IPS-20b (cell line): Measurements from ENCODE around the gene PITPNC1.

Source experiments
- H3K27ac ChIP-seq: one replicate; pipeline ENCODE4 v1.5.1; 2013; ENCODE audit warnings: low read length
- H3K27me3 ChIP-seq: 2 replicates; pipeline ENCODE4 v1.6.1; 2013; ENCODE audit warnings: mild to moderate bottlenecking, low read length, inconsistent platforms; ENCODE audit not compliant: insufficient read depth
- H3K36me3 ChIP-seq: 2 replicates; pipeline ENCODE4 v1.6.1; 2013; ENCODE audit warnings: low read depth, mild to moderate bottlenecking, inconsistent platforms, low read length, moderate library complexity; ENCODE audit not compliant: insufficient read depth
- H3K4me1 ChIP-seq: 2 replicates; pipeline ENCODE4 v1.6.1; 2013; ENCODE audit warnings: mild to moderate bottlenecking, control low read depth, inconsistent platforms, low read length, moderate library complexity; ENCODE audit not compliant: insufficient read depth
- H3K4me3 ChIP-seq: 2 replicates; pipeline ENCODE4 v1.5.1; 2013; ENCODE audit warnings: mild to moderate bottlenecking, low read length, inconsistent platforms
- H3K9ac ChIP-seq: 2 replicates; pipeline ENCODE4 v1.6.1; 2013; ENCODE audit warnings: low read depth, mild to moderate bottlenecking, inconsistent platforms, low read length, moderate library complexity
- H3K9me3 ChIP-seq: 2 replicates; pipeline ENCODE4 v1.6.1; 2013; ENCODE audit warnings: mild to moderate bottlenecking, low read depth, low read length, inconsistent platforms; ENCODE audit not compliant: insufficient read depth

The PITPNC1 gene

DNA sequence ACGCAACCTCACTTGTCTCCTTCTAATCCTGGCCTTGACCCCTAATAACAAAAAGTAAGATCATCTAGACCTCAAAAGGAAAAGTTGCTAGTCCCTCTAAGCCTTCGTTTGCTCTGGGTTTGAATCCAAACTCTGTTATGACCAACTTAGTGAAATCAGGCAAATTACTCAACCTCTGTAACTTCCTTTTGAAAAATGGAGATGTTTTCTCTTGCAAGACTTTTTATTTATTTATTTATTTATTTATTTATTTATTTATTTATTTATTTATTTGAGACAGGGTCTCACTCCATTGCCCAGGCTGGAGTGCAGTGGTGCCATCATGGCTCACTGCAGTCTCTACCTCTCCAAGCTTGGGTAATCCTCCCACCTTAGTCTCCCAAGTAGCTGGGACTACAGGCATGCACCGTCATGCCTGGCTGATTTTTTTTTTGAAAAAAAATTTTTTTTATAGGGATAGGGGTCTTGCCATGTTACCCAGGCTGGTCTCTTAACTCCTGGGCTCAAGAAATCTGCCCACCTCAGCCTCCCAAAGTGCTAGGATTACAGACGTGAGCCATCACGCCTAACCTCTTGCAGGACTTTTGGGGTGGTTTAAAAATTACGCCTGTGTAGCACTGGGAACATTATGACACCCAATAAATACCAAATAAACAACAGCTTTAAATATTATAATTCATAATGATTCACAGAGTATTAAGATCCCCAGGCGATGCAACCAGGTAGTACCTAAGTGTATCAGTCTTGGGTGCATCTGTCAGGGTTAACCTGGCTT lies 63.4 kb downstream of the PITPNC1 start:
- H3K9me3 ChIP-seq, result no peaks in the 10 kb centered on the region
- H3K27ac ChIP-seq, result no peak overlapping the region
- H3K36me3 ChIP-seq, result no peaks in the 10 kb centered on the region
- peaks cover 31% of the 10 kb centered on the region; the same call in 1 of the 2 replicates for H3K4me1 ChIP-seq
- H3K9ac ChIP-seq, result no peak overlapping the region
- no peak overlapping the region for H3K4me3 ChIP-seq
- no peaks in the 10 kb centered on the region for H3K27me3 ChIP-seq

DNA sequence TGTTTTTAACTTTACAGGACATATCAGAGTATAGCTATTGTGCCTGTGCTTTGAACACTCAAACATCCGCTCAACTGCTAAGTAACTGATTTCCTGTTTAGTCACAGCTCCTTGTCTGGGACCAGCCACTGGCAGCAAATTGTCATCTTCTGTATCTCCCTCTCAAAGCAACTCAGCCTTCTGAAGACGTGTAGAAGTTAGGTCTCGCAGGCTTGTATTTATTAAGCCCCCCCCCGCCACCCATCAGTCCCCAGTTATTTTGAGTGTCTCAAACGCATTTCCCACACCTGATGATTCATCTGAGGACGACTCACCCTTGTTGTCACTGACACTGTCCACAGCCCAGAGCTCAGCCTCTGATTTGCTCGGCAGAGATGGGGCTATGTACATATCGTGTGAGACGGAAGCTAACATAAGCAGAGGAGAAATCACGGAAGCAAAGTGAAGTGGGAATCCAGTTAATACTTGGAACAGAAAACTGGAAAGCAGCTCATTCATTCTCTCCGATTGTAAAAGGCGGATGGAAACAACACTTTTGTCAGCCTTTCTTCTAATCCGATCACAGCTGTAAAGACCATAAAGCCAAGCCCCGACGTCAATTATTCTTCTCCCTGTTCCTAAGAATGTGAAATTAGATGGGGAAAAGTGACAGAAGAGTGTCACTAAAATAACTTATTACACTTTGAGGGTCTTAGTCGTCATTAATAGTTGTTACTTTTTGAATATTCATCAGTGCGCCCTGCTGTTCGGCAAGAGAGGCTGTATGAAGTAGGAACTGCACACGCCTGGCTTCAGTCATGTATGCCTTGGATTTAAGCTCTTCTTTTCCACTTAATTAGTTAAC lies 64.2 kb downstream of the PITPNC1 start:
- Histone ChIP-seq H3K27me3 (no peaks in the 10 kb centered on the region), H3K9ac (no peak overlapping the region), H3K4me1 (peaks cover 33% of the 10 kb centered on the region; the same call in 1 of the 2 replicates), H3K36me3 (no peaks in the 10 kb centered on the region), H3K9me3 (no peaks in the 10 kb centered on the region), H3K4me3 (no peak overlapping the region), H3K27ac (no peak overlapping the region)

- H3K27me3 ChIP-seq, result no peaks in the 10 kb centered on the region
- no peaks in the 10 kb centered on the region for H3K36me3 ChIP-seq
- no peak overlapping the region for H3K4me3 ChIP-seq
- H3K9ac ChIP-seq, result no peak overlapping the region
- H3K27ac ChIP-seq, result no peak overlapping the region
- H3K4me1 ChIP-seq, result peaks cover 33% of the 10 kb centered on the region; the same call in 1 of the 2 replicates
- no peaks in the 10 kb centered on the region for H3K9me3 ChIP-seq
Measured at GRCh38 chr17:67441896-67442219, 64.8 kb downstream of the PITPNC1 start.

DNA sequence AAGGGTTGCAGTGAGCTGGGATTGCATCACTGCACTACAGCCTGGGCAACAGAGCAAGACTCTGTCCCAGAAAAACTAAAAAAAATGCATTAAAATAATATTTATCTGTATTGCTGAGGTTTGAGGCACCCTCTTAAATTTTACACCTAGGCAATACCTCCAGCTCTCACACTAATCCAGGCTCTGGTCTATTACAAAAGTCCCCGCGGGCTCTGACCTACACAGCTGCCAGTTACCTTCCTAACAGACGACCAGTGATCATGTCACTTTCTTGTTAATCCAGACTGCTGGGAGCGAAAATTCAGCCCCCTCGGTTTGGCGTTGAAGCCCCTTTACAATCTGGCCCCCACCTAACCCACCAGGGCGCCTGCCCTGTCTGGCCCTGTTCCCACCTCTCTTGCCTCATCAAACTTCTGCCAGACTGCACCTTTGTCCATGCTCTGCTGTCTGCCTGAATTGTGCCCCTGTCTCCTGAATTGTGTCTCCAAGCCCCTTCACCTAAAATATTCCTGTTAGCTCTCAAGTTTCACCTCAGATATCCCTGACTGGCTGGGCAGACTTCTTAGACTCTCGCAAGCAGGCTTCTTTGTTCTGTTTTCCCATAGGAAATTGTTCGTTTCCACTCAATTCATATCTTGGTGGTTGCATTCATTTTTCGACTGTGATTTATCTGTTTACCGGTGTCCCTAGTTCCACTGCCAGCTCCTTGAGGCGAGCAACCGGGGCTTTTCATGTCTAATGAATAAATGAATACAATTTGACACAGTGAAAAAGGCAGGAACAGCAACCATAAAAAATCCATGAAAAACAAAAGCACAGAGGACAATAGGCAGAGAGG lies 65.9 kb downstream of the PITPNC1 start:
- H3K9me3 ChIP-seq, result no peaks in the 10 kb centered on the region
- no peak overlapping the region for H3K27ac ChIP-seq
- no peaks in the 10 kb centered on the region for H3K27me3 ChIP-seq
- H3K9ac ChIP-seq, result peak overlapping the region; percentile 45
- H3K4me3 ChIP-seq, result no peak overlapping the region
- H3K36me3 ChIP-seq, result no peaks in the 10 kb centered on the region
- peaks cover 33% of the 10 kb centered on the region; the same call in 1 of the 2 replicates for H3K4me1 ChIP-seq

DNA sequence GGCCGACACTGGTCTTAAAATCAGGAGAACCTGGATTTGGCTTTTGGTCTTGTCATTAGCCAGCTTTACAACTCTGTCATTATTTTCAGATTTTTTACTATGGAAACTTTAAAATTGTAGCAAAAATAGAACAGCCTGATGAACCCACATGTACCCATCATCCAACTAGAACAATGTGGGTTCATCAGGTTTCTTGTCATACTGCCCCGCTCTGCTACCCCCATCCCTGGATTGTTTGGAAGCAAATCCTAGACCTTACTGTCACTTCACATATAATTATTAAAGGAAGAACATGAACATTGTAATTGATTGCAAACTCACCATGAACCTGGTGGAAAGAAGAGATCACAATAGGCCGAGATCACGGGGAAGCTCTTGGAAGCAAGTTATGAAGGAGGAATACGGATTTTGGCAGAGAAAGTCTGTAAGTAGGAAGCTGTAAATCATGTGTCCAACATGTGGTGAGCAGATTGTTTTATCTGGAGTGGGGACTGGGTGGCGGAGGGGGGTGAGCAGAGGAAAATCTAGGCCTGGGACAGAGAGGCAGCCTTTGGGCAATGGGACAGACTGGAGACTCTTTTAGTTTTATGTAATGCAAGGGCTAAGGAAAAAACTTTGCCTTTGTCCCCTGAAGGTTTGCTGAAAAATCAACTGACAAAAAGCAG lies 67.0 kb downstream of the PITPNC1 start:
- Histone ChIP-seq H3K36me3 (no peaks in the 10 kb centered on the region), H3K27ac (no peak overlapping the region), H3K9me3 (no peaks in the 10 kb centered on the region), H3K9ac (no peak overlapping the region), H3K4me3 (no peak overlapping the region), H3K27me3 (no peaks in the 10 kb centered on the region), H3K4me1 (peaks cover 29% of the 10 kb centered on the region; the same call in 1 of the 2 replicates)

DNA sequence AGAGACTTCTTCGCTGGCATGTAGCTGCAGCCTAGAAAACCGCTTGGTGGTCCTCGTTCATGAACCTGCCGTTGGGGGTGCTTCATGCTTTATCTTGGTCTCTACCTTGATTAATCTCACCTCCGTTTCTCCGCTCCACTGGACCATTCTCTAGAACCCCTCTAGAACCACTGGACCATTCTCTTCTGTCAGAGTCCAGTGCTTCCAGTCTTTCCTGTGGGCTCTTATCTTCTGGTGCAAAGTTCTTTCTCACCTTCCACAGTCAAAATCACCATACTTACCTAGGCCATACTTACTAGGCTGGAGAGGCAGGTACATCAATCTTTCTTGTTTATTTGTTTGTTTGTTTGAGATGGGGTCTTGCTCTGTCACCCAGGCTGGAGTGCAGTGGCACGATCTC lies 71.4 kb downstream of the PITPNC1 start:
- no peaks in the 10 kb centered on the region for H3K36me3 ChIP-seq
- peaks cover 12% of the 10 kb centered on the region; the same call in 1 of the 2 replicates for H3K4me1 ChIP-seq
- H3K4me3 ChIP-seq, result no peak overlapping the region
- no peak overlapping the region for H3K27ac ChIP-seq
- no peaks in the 10 kb centered on the region for H3K9me3 ChIP-seq
- H3K9ac ChIP-seq, result no peak overlapping the region
- no peaks in the 10 kb centered on the region for H3K27me3 ChIP-seq

GRCh38 chr17:67449065-67449464 lies 72.0 kb downstream of the PITPNC1 start:
- no peak overlapping the region for H3K9ac ChIP-seq
- no peak overlapping the region for H3K4me3 ChIP-seq
- H3K4me1 ChIP-seq, result peaks cover 11% of the 10 kb centered on the region; the same call in 1 of the 2 replicates
- no peaks in the 10 kb centered on the region for H3K9me3 ChIP-seq
- H3K27ac ChIP-seq, result no peak overlapping the region
- H3K36me3 ChIP-seq, result no peaks in the 10 kb centered on the region
- no peaks in the 10 kb centered on the region for H3K27me3 ChIP-seq

DNA sequence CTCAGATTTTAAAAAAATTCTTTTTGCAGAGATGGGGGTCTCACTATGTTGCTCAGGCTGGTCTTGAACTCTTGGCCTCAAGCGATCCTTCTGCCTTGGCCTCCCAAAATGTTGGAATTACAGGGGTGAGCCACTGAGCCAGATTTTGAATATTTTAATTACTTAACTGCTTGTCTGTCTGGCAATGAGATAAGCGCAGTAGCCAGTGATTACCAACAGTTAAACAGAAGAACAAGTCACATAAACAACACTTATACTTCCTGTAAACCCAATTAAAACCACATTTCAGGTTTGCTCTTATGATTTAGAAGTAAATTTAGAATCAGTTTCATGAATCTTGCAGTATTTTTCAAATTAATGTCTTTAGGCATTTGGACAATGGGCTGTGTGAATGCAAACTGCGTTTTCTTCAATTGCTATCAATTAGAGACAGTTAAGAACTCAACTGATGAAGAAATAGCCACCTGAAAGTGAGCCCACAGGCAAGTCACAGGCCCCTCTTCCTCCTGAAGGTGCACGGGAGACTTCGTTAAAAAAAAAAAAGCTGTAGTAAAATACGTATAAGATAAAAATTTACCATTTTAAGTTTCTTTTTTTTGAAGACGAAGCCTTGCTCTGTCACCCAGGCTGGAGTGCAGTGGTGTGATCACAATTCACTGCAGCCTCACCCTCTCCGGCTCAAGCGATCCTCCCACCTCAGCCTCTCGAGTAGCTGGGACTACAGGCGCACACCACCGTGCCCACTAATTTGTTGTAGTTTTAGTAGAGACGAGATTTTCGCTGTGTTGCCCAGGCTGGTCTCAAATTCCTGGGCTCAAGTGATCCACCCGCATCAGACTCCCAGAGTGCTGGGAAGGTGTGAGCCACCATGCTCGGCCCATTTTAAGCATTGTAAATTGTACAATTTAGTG lies 73.0 kb downstream of the PITPNC1 start:
- Histone ChIP-seq H3K27ac (no peak overlapping the region), H3K27me3 (no peaks in the 10 kb centered on the region), H3K9ac (no peak overlapping the region), H3K9me3 (no peaks in the 10 kb centered on the region), H3K4me1 (peaks cover 6% of the 10 kb centered on the region; the same call in 1 of the 2 replicates), H3K36me3 (no peaks in the 10 kb centered on the region), H3K4me3 (no peak overlapping the region)

- Histone ChIP-seq H3K9ac (no peak overlapping the region), H3K27ac (no peak overlapping the region), H3K36me3 (no peaks in the 10 kb centered on the region), H3K4me1 (no peaks in the 10 kb centered on the region), H3K4me3 (no peak overlapping the region), H3K9me3 (no peaks in the 10 kb centered on the region), H3K27me3 (no peaks in the 10 kb centered on the region)
Measured at GRCh38 chr17:67452681-67453554, 75.8 kb downstream of the PITPNC1 start.

DNA sequence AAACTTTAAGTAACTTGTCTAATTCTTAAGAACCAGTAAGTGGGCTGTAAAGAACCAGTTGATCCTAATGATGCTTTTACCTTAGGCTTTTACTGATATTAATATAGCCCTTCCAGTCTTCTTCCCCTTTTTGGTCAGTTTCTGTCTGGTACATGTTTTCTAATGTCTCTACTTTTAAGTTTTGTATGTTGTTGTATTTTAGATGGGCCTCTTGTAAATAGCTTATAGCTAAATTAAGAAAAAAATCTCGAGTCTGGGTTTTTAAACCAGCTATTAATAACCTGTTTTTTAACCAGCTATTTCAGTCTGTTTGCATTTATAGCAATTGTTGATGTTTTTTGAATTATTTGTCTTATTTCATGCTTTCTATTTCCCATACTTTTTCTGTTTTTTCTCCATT lies 79.0 kb downstream of the PITPNC1 start:
- Histone ChIP-seq H3K4me1 (0 out of 2 replicates have a peak, but pooled peaks cover 2% of the 10 kb centered on the region), H3K27ac (no peak overlapping the region), H3K36me3 (no peaks in the 10 kb centered on the region)

More for the DNA sequence above, 79.0 kb downstream of the PITPNC1 start:
- H3K4me3 ChIP-seq, result no peak overlapping the region
- H3K27me3 ChIP-seq, result no peaks in the 10 kb centered on the region
- no peak overlapping the region for H3K9ac ChIP-seq
- no peaks in the 10 kb centered on the region for H3K9me3 ChIP-seq
